HAP-1 (cell line): ENCODE results near the gene GPR180.
A peak's percentile ranks its signal among the peaks of the same experiment; 100 is the strongest.
"Not testable (repeated sequence)": the region's sequence is repeated elsewhere in the genome, so short reads cannot be mapped to it uniquely, and the experiment has no call there.

Experiments
- DNase-seq, 2 experiments: peaks; one replicate each; pipeline ENCODE4 v3.0.0-alpha.2; 2016 to 2020; ENCODE audit warnings: low spot score in 2 of 2
- H3K27me3 ChIP-seq: fragments of 250-450 bp; sonication (Bioruptor Pico); 2 replicates; pipeline ENCODE4 v1.5.1; 2020; ENCODE audit warnings: low read depth, mild to moderate bottlenecking, moderate library complexity
- H3K36me3 ChIP-seq: fragments of 250-450 bp; sonication (Bioruptor Pico); replicated peaks from 2 replicates; pipeline ENCODE4 v1.5.1; 2020; ENCODE audit warnings: mild to moderate bottlenecking
- H3K4me1 ChIP-seq: fragments of 250-450 bp; sonication (Bioruptor Pico); 2 replicates; pipeline ENCODE4 v1.5.1; 2020; ENCODE audit warnings: mild to moderate bottlenecking
- H3K4me3 ChIP-seq: fragments of 250-450 bp; sonication (Bioruptor Pico); 2 replicates; pipeline ENCODE4 v1.5.1; 2020; ENCODE audit warnings: mild to moderate bottlenecking, moderate library complexity
- H3K9me3 ChIP-seq: fragments of 250-450 bp; sonication (Bioruptor Pico); 2 replicates; pipeline ENCODE4 v1.5.1; 2020; ENCODE audit warnings: mild to moderate bottlenecking, moderate library complexity
- in situ Hi-C: fragments of 300-500 bp; cut with MboI; formaldehyde crosslinking; loops from 3 replicates; pipeline ENCODE4 v1.14.3; 2020; ENCODE audit warnings: low sequenced_read_pairs, inconsistent platforms, mixed read lengths

GPR180 gene

GRCh38 chr13:94637677-94638076 lies 36.0 kb downstream of the GPR180 start:
- H3K4me3 ChIP-seq, H3K4me1 ChIP-seq, H3K36me3 ChIP-seq, DNase-seq, H3K27me3 ChIP-seq, H3K9me3 ChIP-seq: not testable (repeated sequence)
- in situ Hi-C loops = loop anchor here (25.0 kb wide), 1 partner anchor 775 kb away; no protein-coding TSS in a partner anchor

- no peaks in the 10 kb centered on the region for H3K36me3 ChIP-seq
- H3K4me3 ChIP-seq = no peak overlapping the region
- H3K4me1 ChIP-seq = no peaks in the 10 kb centered on the region
- no peaks in the 10 kb centered on the region for H3K9me3 ChIP-seq
- DNase-seq = no peak
- in situ Hi-C loops = loop anchor here (25.0 kb wide), 1 partner anchor 772 kb away; no protein-coding TSS in a partner anchor
- H3K27me3 ChIP-seq = no peaks in the 10 kb centered on the region
Observed at GRCh38 chr13:94640721-94641120, 39.1 kb downstream of the GPR180 start.

- Histone ChIP-seq H3K4me1 (no peaks in the 10 kb centered on the region), H3K9me3 (no peaks in the 10 kb centered on the region), H3K27me3 (no peaks in the 10 kb centered on the region), H3K36me3 (no peaks in the 10 kb centered on the region), H3K4me3 (no peak overlapping the region)
- no peak for DNase-seq
- in situ Hi-C loops = loop anchor here (25.0 kb wide), 1 partner anchor 771 kb away; no protein-coding TSS in a partner anchor
Observed at GRCh38 chr13:94641409-94641941, 39.8 kb downstream of the GPR180 start.

GRCh38 chr13:94646904-94647303 lies 45.2 kb downstream of the GPR180 start:
- in situ Hi-C loops = loop anchor here (25.0 kb wide), 1 partner anchor 765 kb away; no protein-coding TSS in a partner anchor
- DNase-seq = no peak
- no peaks in the 10 kb centered on the region for H3K36me3 ChIP-seq

GRCh38 chr13:94656176-94656575 lies 54.5 kb downstream of the GPR180 start:
- no peak for DNase-seq
- Histone ChIP-seq H3K4me3 (no peak overlapping the region), H3K4me1 (no peaks in the 10 kb centered on the region), H3K27me3 (no peaks in the 10 kb centered on the region), H3K36me3 (no peaks in the 10 kb centered on the region), H3K9me3 (no peaks in the 10 kb centered on the region)
- in situ Hi-C loops = no loop called here

More at GRCh38 chr13:94646904-94647303, 45.2 kb downstream of the GPR180 start:
- Histone ChIP-seq H3K4me1 (no peaks in the 10 kb centered on the region), H3K9me3 (no peaks in the 10 kb centered on the region), H3K27me3 (no peaks in the 10 kb centered on the region), H3K4me3 (no peak overlapping the region)

GRCh38 chr13:94656766-94657165 lies 55.1 kb downstream of the GPR180 start:
- Histone ChIP-seq H3K9me3 (no peaks in the 10 kb centered on the region), H3K36me3 (no peaks in the 10 kb centered on the region), H3K27me3 (no peaks in the 10 kb centered on the region), H3K4me1 (no peaks in the 10 kb centered on the region), H3K4me3 (no peak overlapping the region)
- DNase-seq = no peak
- in situ Hi-C loops = no loop called here

GRCh38 chr13:94657167-94657566 lies 55.5 kb downstream of the GPR180 start:
- no peak overlapping the region for H3K4me3 ChIP-seq
- DNase-seq = no peak
- no peaks in the 10 kb centered on the region for H3K27me3 ChIP-seq
- H3K4me1 ChIP-seq = peaks cover under 1% of the 10 kb centered on the region
- no peaks in the 10 kb centered on the region for H3K9me3 ChIP-seq
- in situ Hi-C loops = no loop called here
- H3K36me3 ChIP-seq = no peaks in the 10 kb centered on the region

- in situ Hi-C loops = no loop called here
- no peaks in the 10 kb centered on the region for H3K9me3 ChIP-seq
- no peaks in the 10 kb centered on the region for H3K27me3 ChIP-seq
- DNase-seq = no peak
- H3K4me3 ChIP-seq = no peak overlapping the region
- H3K4me1 ChIP-seq = peaks cover 9% of the 10 kb centered on the region
- no peaks in the 10 kb centered on the region for H3K36me3 ChIP-seq
Observed at GRCh38 chr13:94658926-94659597, 57.4 kb downstream of the GPR180 start.

GRCh38 chr13:94659598-94659946 lies 57.9 kb downstream of the GPR180 start:
- Histone ChIP-seq H3K4me3 (no peak overlapping the region), H3K4me1 (peaks cover 9% of the 10 kb centered on the region), H3K36me3 (no peaks in the 10 kb centered on the region), H3K27me3 (no peaks in the 10 kb centered on the region), H3K9me3 (no peaks in the 10 kb centered on the region)
- no peak for DNase-seq
- in situ Hi-C loops = no loop called here

GRCh38 chr13:94660695-94661326 lies 59.2 kb downstream of the GPR180 start:
- H3K36me3 ChIP-seq = no peaks in the 10 kb centered on the region
- H3K4me3 ChIP-seq = no peak overlapping the region
- in situ Hi-C loops = loop anchor here (10.0 kb wide), 1 partner anchor 514 kb away; no protein-coding TSS in a partner anchor
- no peaks in the 10 kb centered on the region for H3K9me3 ChIP-seq
- H3K4me1 ChIP-seq = peaks cover 9% of the 10 kb centered on the region
- no peaks in the 10 kb centered on the region for H3K27me3 ChIP-seq
- peak; percentile 34 to 47 for DNase-seq

GRCh38 chr13:94661406-94661805 lies 59.7 kb downstream of the GPR180 start:
- H3K36me3 ChIP-seq = no peaks in the 10 kb centered on the region
- H3K4me3 ChIP-seq = no peak overlapping the region
- in situ Hi-C loops = loop anchor here (10.0 kb wide), 1 partner anchor 513 kb away; no protein-coding TSS in a partner anchor
- no peaks in the 10 kb centered on the region for H3K27me3 ChIP-seq
- H3K9me3 ChIP-seq = no peaks in the 10 kb centered on the region
- H3K4me1 ChIP-seq = peaks cover 9% of the 10 kb centered on the region
- DNase-seq = no peak

- in situ Hi-C loops = loop anchor here (10.0 kb wide), 1 partner anchor 512 kb away; no protein-coding TSS in a partner anchor
Observed at GRCh38 chr13:94662274-94662945, 60.8 kb downstream of the GPR180 start.

GRCh38 chr13:94664889-94665288 lies 63.2 kb downstream of the GPR180 start:
- Histone ChIP-seq H3K27me3 (no peaks in the 10 kb centered on the region), H3K9me3 (no peaks in the 10 kb centered on the region), H3K4me3 (no peak overlapping the region), H3K36me3 (no peaks in the 10 kb centered on the region), H3K4me1 (peaks cover 9% of the 10 kb centered on the region)
- DNase-seq = no peak
- in situ Hi-C loops = loop anchor here (10.0 kb wide), 1 partner anchor 510 kb away; no protein-coding TSS in a partner anchor

More at GRCh38 chr13:94662274-94662945, 60.8 kb downstream of the GPR180 start:
- Histone ChIP-seq H3K9me3 (no peaks in the 10 kb centered on the region), H3K4me1 (peaks cover 9% of the 10 kb centered on the region), H3K4me3 (no peak overlapping the region), H3K36me3 (no peaks in the 10 kb centered on the region), H3K27me3 (no peaks in the 10 kb centered on the region)
- peak; percentile 7 to 12 for DNase-seq
